Gastrocnemius medialis (tissue), 4 donors: ENCODE results near the gene MED27. TPM values are rescaled to one million over a fixed set of nuclear protein-coding genes. Genes with fewer than 3 reads are reported as not detected.

Source experiments
- ATAC-seq, 2 donors: fragments of 150-250 bp; one replicate each; pipeline ENCODE4 v1.9.1; 2016
- DNase-seq, 2 donors: peaks; one replicate each; pipeline ENCODE4 v3.0.0-alpha.2; 2019
- H3K27ac ChIP-seq, 4 donors: fragments of 200-600 bp; sonication (generic); 1 replicate in 1 of 4; 2 replicates in 3 of 4; pipeline ENCODE4 v1.5.1; 2016 to 2018; ENCODE audit warnings: mild to moderate bottlenecking in 2 of 4, moderate library complexity in 1 of 4
- H3K27me3 ChIP-seq, 3 donors: fragments of 200-600 bp; sonication (generic) in 2 of 3; 1 replicate in 1 of 3; 2 replicates in 2 of 3; pipeline versions ENCODE4 v1.5.1 to v1.6.0; 2016 to 2019; ENCODE audit warnings: mild to moderate bottlenecking in 1 of 3, moderate library complexity in 1 of 3
- H3K36me3 ChIP-seq, 2 donors: fragments of 200-600 bp; sonication (generic) in 1 of 2; one replicate each; pipeline ENCODE4 v1.5.1; 2017 to 2018
- H3K4me1 ChIP-seq, 2 donors: fragments of 200-600 bp; sonication (generic) in 1 of 2; one replicate each; pipeline ENCODE4 v1.5.1; 2016 to 2017; ENCODE audit warnings: mild to moderate bottlenecking in 2 of 2
- H3K4me3 ChIP-seq, 4 donors: fragments of 200-600 bp; sonication (generic) in 3 of 4; 1 replicate in 1 of 4; 2 replicates in 3 of 4; pipeline ENCODE4 v1.5.1; 2016 to 2019; ENCODE audit warnings: mild to moderate bottlenecking in 2 of 4
- H3K9me3 ChIP-seq, 3 donors: fragments of 200-600 bp; sonication (generic) in 2 of 3; 1 replicate in 1 of 3; 2 replicates in 2 of 3; pipeline ENCODE4 v1.5.1; 2016 to 2019
- CTCF ChIP-seq, 5 experiments: fragments of 450-650 bp in 3 of 5; fragments of 200-600 bp in 2 of 5; sonication (generic) in 2 of 5; IDR thresholded peaks in 4 of 5; conservative IDR thresholded peaks in 1 of 5; 1 replicate in 4 of 5; 2 replicates in 1 of 5; pipeline ENCODE4 v1.5.1; 2016 to 2019; ENCODE audit warnings: antibody characterized with exemption in 5 of 5, mild to moderate bottlenecking in 3 of 5, moderate library complexity in 3 of 5
- POLR2A ChIP-seq, 2 donors: fragments of 450-650 bp; IDR thresholded peaks; one replicate each; pipeline ENCODE4 v1.6.1; 2017; ENCODE audit warnings: antibody characterized with exemption in 2 of 2, mild to moderate bottlenecking in 2 of 2, moderate library complexity in 2 of 2
- in situ Hi-C, 4 donors: fragments of 200-750 bp; cut with MboI; loops; one replicate each; pipeline versions ENCODE4 v1.15.0 to v1.8.0; 2017; ENCODE audit warnings: low sequenced_read_pairs in 4 of 4
- intact Hi-C: fragments of 100-400 bp; cut with DNase I; formaldehyde crosslinking; loops from one replicate; pipeline ENCODE4 v1.15.1; 2023; ENCODE audit warnings: low total_unique reads
- total RNA-seq, 4 donors: library from RNA; depleted of rRNA; stranded (reverse); fragments of >200 nt; gene quantifications; one replicate each; pipeline versions ENCODE4 v1.1.0 to v1.2.3, GENCODE V29; 2016

Gene MED27
- total RNA-seq, 4 donors from 2014 or later = 11.6 to 20.3 (median 13.9) TPM

GRCh38 chr9:131845305-131846298 lies 234.1 kb downstream of the MED27 start:
- H3K9me3 ChIP-seq = no peaks in the 10 kb centered on the region
- H3K4me3 ChIP-seq = no peak overlapping the region
- TF ChIP-seq CTCF (IDR thresholded peaks at IDR 0.05 in 4 of 5, conservative IDR thresholded peaks at IDR 0.05 in 1 of 5) (no peak), POLR2A (IDR thresholded peaks at IDR 0.05) (no peak)
- peaks cover 0 to 10% (median 5%) of the 10 kb centered on the region in 3 donors for H3K27me3 ChIP-seq
- H3K4me1 ChIP-seq = no peaks in the 10 kb centered on the region
- DNase-seq = no peak
- H3K36me3 ChIP-seq = no peaks in the 10 kb centered on the region
- intact Hi-C loops = no loop called here
- H3K27ac ChIP-seq = no peak overlapping the region
- in situ Hi-C loops = no loop called here
- ATAC-seq = no peak

- Histone ChIP-seq H3K4me1 (no peaks in the 10 kb centered on the region), H3K36me3 (no peaks in the 10 kb centered on the region), H3K9me3 (no peaks in the 10 kb centered on the region), H3K4me3 (no peak overlapping the region), H3K27me3 (peaks cover 0 to 10% (median 7%) of the 10 kb centered on the region in 3 donors), H3K27ac (no peak overlapping the region)
- in situ Hi-C loops (no loop called here), intact Hi-C loops (no loop called here)
- no peak for DNase-seq
- no peak for ATAC-seq
- TF ChIP-seq POLR2A (IDR thresholded peaks at IDR 0.05) (no peak), CTCF (IDR thresholded peaks at IDR 0.05 in 4 of 5, conservative IDR thresholded peaks at IDR 0.05 in 1 of 5) (no peak)
Measured at GRCh38 chr9:131844745-131845118, 234.9 kb downstream of the MED27 start.

GRCh38 chr9:131843989-131844744 lies 235.5 kb downstream of the MED27 start:
- no peaks in the 10 kb centered on the region for H3K9me3 ChIP-seq
- no peaks in the 10 kb centered on the region for H3K4me1 ChIP-seq
- no peaks in the 10 kb centered on the region for H3K36me3 ChIP-seq
- no peak for TF ChIP-seq CTCF (IDR thresholded peaks at IDR 0.05 in 4 of 5, conservative IDR thresholded peaks at IDR 0.05 in 1 of 5)
- no peak for TF ChIP-seq POLR2A (IDR thresholded peaks at IDR 0.05)
- no peak overlapping the region for H3K27ac ChIP-seq
- in situ Hi-C loops = no loop called here
- intact Hi-C loops = no loop called here
- DNase-seq = no peak
- ATAC-seq = no peak
- no peak overlapping the region for H3K4me3 ChIP-seq
- H3K27me3 ChIP-seq = peaks cover 1 to 10% (median 7%) of the 10 kb centered on the region in 3 donors

GRCh38 chr9:131841765-131842318 lies 237.8 kb downstream of the MED27 start:
- no peak for ATAC-seq
- TF ChIP-seq POLR2A (IDR thresholded peaks at IDR 0.05) (no peak), CTCF (IDR thresholded peaks at IDR 0.05 in 4 of 5, conservative IDR thresholded peaks at IDR 0.05 in 1 of 5) (no peak)
- intact Hi-C loops = no loop called here
- H3K27me3 ChIP-seq = peaks cover 3 to 10% (median 7%) of the 10 kb centered on the region in 3 donors
- H3K27ac ChIP-seq = no peak overlapping the region
- in situ Hi-C loops = no loop called here
- H3K4me1 ChIP-seq = no peaks in the 10 kb centered on the region
- no peak overlapping the region for H3K4me3 ChIP-seq
- no peak for DNase-seq
- H3K9me3 ChIP-seq = no peaks in the 10 kb centered on the region
- H3K36me3 ChIP-seq = no peaks in the 10 kb centered on the region
